Gastrocnemius medialis (tissue), 4 donors: ENCODE measurements around the gene DHX8. TPM values are rescaled to one million over a fixed set of nuclear protein-coding genes. Genes with fewer than 3 reads are reported as not detected.
"Not testable (repeated sequence)": the region's sequence is repeated elsewhere in the genome, so short reads cannot be mapped to it uniquely, and the experiment has no call there.

Experiments used
- ATAC-seq, 2 donors: fragments of 150-250 bp; one replicate each; pipeline ENCODE4 v1.9.1; 2016
- DNase-seq, 2 donors: peaks; one replicate each; pipeline ENCODE4 v3.0.0-alpha.2; 2019
- H3K27ac ChIP-seq, 4 donors: fragments of 200-600 bp; sonication (generic); 1 replicate in 1 of 4; 2 replicates in 3 of 4; pipeline ENCODE4 v1.5.1; 2016 to 2018; ENCODE audit warnings: mild to moderate bottlenecking in 2 of 4, moderate library complexity in 1 of 4
- H3K27me3 ChIP-seq, 3 donors: fragments of 200-600 bp; sonication (generic) in 2 of 3; 1 replicate in 1 of 3; 2 replicates in 2 of 3; pipeline versions ENCODE4 v1.5.1 to v1.6.0; 2016 to 2019; ENCODE audit warnings: mild to moderate bottlenecking in 1 of 3, moderate library complexity in 1 of 3
- H3K36me3 ChIP-seq, 2 donors: fragments of 200-600 bp; sonication (generic) in 1 of 2; one replicate each; pipeline ENCODE4 v1.5.1; 2017 to 2018
- H3K4me1 ChIP-seq, 2 donors: fragments of 200-600 bp; sonication (generic) in 1 of 2; one replicate each; pipeline ENCODE4 v1.5.1; 2016 to 2017; ENCODE audit warnings: mild to moderate bottlenecking in 2 of 2
- H3K4me3 ChIP-seq, 4 donors: fragments of 200-600 bp; sonication (generic) in 3 of 4; 1 replicate in 1 of 4; 2 replicates in 3 of 4; pipeline ENCODE4 v1.5.1; 2016 to 2019; ENCODE audit warnings: mild to moderate bottlenecking in 2 of 4
- H3K9me3 ChIP-seq, 3 donors: fragments of 200-600 bp; sonication (generic) in 2 of 3; 1 replicate in 1 of 3; 2 replicates in 2 of 3; pipeline ENCODE4 v1.5.1; 2016 to 2019
- CTCF ChIP-seq, 5 experiments: fragments of 450-650 bp in 3 of 5; fragments of 200-600 bp in 2 of 5; sonication (generic) in 2 of 5; IDR thresholded peaks in 4 of 5; conservative IDR thresholded peaks in 1 of 5; 1 replicate in 4 of 5; 2 replicates in 1 of 5; pipeline ENCODE4 v1.5.1; 2016 to 2019; ENCODE audit warnings: antibody characterized with exemption in 5 of 5, mild to moderate bottlenecking in 3 of 5, moderate library complexity in 3 of 5
- POLR2A ChIP-seq, 2 donors: fragments of 450-650 bp; IDR thresholded peaks; one replicate each; pipeline ENCODE4 v1.6.1; 2017; ENCODE audit warnings: antibody characterized with exemption in 2 of 2, mild to moderate bottlenecking in 2 of 2, moderate library complexity in 2 of 2
- in situ Hi-C, 4 donors: fragments of 200-750 bp; cut with MboI; loops; one replicate each; pipeline versions ENCODE4 v1.15.0 to v1.8.0; 2017; ENCODE audit warnings: low sequenced_read_pairs in 4 of 4
- intact Hi-C: fragments of 100-400 bp; cut with DNase I; formaldehyde crosslinking; loops from one replicate; pipeline ENCODE4 v1.15.1; 2023; ENCODE audit warnings: low total_unique reads
- total RNA-seq, 4 donors: library from RNA; depleted of rRNA; stranded (reverse); fragments of >200 nt; gene quantifications; one replicate each; pipeline versions ENCODE4 v1.1.0 to v1.2.3, GENCODE V29; 2016

DHX8 gene
- total RNA-seq, 4 donors from 2014 or later = 24.0 to 30.3 (median 27.2) TPM

GRCh38 chr17:43457362-43457692, 26.4 kb upstream of the DHX8 start:
- intact Hi-C loops (no loop called here), in situ Hi-C loops (no loop called here)
- no peaks in the 10 kb centered on the region for H3K9me3 ChIP-seq
- H3K27ac ChIP-seq = peak overlapping the region in 1 of 4 donors; percentile 2
- peaks cover 0 to 15% of the 10 kb centered on the region in 2 donors for H3K4me1 ChIP-seq
- H3K36me3 ChIP-seq = no peaks in the 10 kb centered on the region
- TF ChIP-seq CTCF (IDR thresholded peaks at IDR 0.05 in 4 of 5, conservative IDR thresholded peaks at IDR 0.05 in 1 of 5) = no peak
- TF ChIP-seq POLR2A (IDR thresholded peaks at IDR 0.05) = no peak
- no peak overlapping the region for H3K4me3 ChIP-seq
- no peak for ATAC-seq
- no peaks in the 10 kb centered on the region for H3K27me3 ChIP-seq
- DNase-seq = no peak

GRCh38 chr17:43459878-43460277, 23.9 kb upstream of the DHX8 start:
- in situ Hi-C loops, H3K36me3 ChIP-seq, DNase-seq, intact Hi-C loops, ATAC-seq, H3K4me3 ChIP-seq, H3K27me3 ChIP-seq, H3K27ac ChIP-seq, H3K9me3 ChIP-seq: not testable (repeated sequence)
- H3K4me1 ChIP-seq = peaks cover 0 to 15% of the 10 kb centered on the region in 2 donors

GRCh38 chr17:43461185-43461584, 22.6 kb upstream of the DHX8 start:
- Histone ChIP-seq H3K27me3 (no peaks in the 10 kb centered on the region), H3K36me3 (no peaks in the 10 kb centered on the region), H3K4me3 (no peak overlapping the region), H3K4me1 (peaks cover 0 to 15% of the 10 kb centered on the region in 2 donors), H3K27ac (no peak overlapping the region), H3K9me3 (no peaks in the 10 kb centered on the region)
- intact Hi-C loops = no loop called here
- in situ Hi-C loops = no loop called here
- DNase-seq (no peak), ATAC-seq (no peak)
- TF ChIP-seq POLR2A (IDR thresholded peaks at IDR 0.05) (no peak), CTCF (IDR thresholded peaks at IDR 0.05 in 4 of 5, conservative IDR thresholded peaks at IDR 0.05 in 1 of 5) (no peak)

- intact Hi-C loops, H3K9me3 ChIP-seq, H3K4me3 ChIP-seq, H3K27ac ChIP-seq, DNase-seq, ATAC-seq, H3K36me3 ChIP-seq, H3K4me1 ChIP-seq, in situ Hi-C loops, H3K27me3 ChIP-seq: not testable (repeated sequence)
These were observed 21.2 kb upstream of the DHX8 start for GRCh38 chr17:43462569-43462968.

- in situ Hi-C loops = no loop called here
- intact Hi-C loops = no loop called here
- Histone ChIP-seq H3K27ac (no peak overlapping the region), H3K4me3 (no peak overlapping the region), H3K27me3 (no peaks in the 10 kb centered on the region), H3K36me3 (no peaks in the 10 kb centered on the region), H3K9me3 (no peaks in the 10 kb centered on the region), H3K4me1 (peaks cover 0 to 6% of the 10 kb centered on the region in 2 donors)
- no peak for TF ChIP-seq CTCF (IDR thresholded peaks at IDR 0.05 in 4 of 5, conservative IDR thresholded peaks at IDR 0.05 in 1 of 5)
- no peak for TF ChIP-seq POLR2A (IDR thresholded peaks at IDR 0.05)
- ATAC-seq (no peak), DNase-seq (no peak)
These were observed 20.5 kb upstream of the DHX8 start for GRCh38 chr17:43463241-43463640.

- Histone ChIP-seq H3K36me3 (no peaks in the 10 kb centered on the region), H3K27ac (no peak overlapping the region), H3K4me1 (peaks cover 0 to 13% of the 10 kb centered on the region in 2 donors), H3K4me3 (no peak overlapping the region), H3K27me3 (no peaks in the 10 kb centered on the region), H3K9me3 (no peaks in the 10 kb centered on the region)
- DNase-seq = no peak
- ATAC-seq = no peak
- intact Hi-C loops = no loop called here
- in situ Hi-C loops = no loop called here
- TF ChIP-seq CTCF (IDR thresholded peaks at IDR 0.05 in 4 of 5, conservative IDR thresholded peaks at IDR 0.05 in 1 of 5) (no peak), POLR2A (IDR thresholded peaks at IDR 0.05) (no peak)
These were observed 19.7 kb upstream of the DHX8 start for GRCh38 chr17:43464046-43464445.
